HepG2 (cell line): ENCODE measurements around the gene CEP250. TPM values are rescaled to one million over a fixed set of nuclear protein-coding genes. Genes with fewer than 3 reads are reported as not detected.

Experiments used
- AHR ChIP-seq: IDR thresholded peaks from 2 replicates; pipeline ENCODE4 v1.6.1; 2018; ENCODE audit warnings: missing genetic modification reagents, missing compliant biosample characterization
- ATF7 ChIP-seq, 2 experiments: fragments of 450-650 bp in 1 of 2; sonication (generic) in 1 of 2; formaldehyde crosslinking in 1 of 2; IDR thresholded peaks; 2 replicates each; pipeline versions ENCODE4 v1.4.0 to v1.6.1; 2016 to 2020; ENCODE audit warnings: antibody characterized with exemption in 1 of 2, mild to moderate bottlenecking in 1 of 2, missing genetic modification reagents in 1 of 2
- BRCA1 ChIP-seq: sonication (generic); formaldehyde crosslinking; IDR thresholded peaks from 2 replicates; pipeline ENCODE4 v1.4.0; 2020; ENCODE audit warnings: missing genetic modification reagents
- CBFB ChIP-seq: sonication (generic); formaldehyde crosslinking; IDR thresholded peaks from 2 replicates; pipeline ENCODE4 v1.4.0; 2020; ENCODE audit warnings: missing genetic modification reagents
- GPN1 ChIP-seq: sonication (generic); formaldehyde crosslinking; IDR thresholded peaks from 2 replicates; pipeline ENCODE4 v1.5.1; 2020; ENCODE audit warnings: missing genetic modification reagents, borderline replicate concordance
- HDAC6 ChIP-seq: fragments of 200-600 bp; sonication (generic); IDR thresholded peaks from 2 replicates; pipeline ENCODE4 v1.7.0; 2017; ENCODE audit warnings: mild to moderate bottlenecking, antibody characterized with exemption, low read length, low read depth
- MAFG ChIP-seq: sonication (generic); formaldehyde crosslinking; IDR thresholded peaks from 2 replicates; pipeline ENCODE4 v1.5.1; 2020; ENCODE audit warnings: mild to moderate bottlenecking, missing genetic modification reagents
- MAFK ChIP-seq, 2 experiments: IDR thresholded peaks in 1 of 2; conservative IDR thresholded peaks in 1 of 2; 2 replicates each; pipeline ENCODE4 v1.6.1; 2011; ENCODE audit warnings: improper control_type of control experiment in 2 of 2, low read length in 2 of 2
- RCOR2 ChIP-seq: IDR thresholded peaks from 2 replicates; pipeline ENCODE4 v1.6.1; 2016; ENCODE audit warnings: missing biosample characterization, missing genetic modification reagents
- TBX2 ChIP-seq: sonication (generic); formaldehyde crosslinking; IDR thresholded peaks from 2 replicates; pipeline ENCODE4 v1.5.0; 2020; ENCODE audit warnings: missing genetic modification reagents, mild to moderate bottlenecking, borderline replicate concordance
- THYN1 ChIP-seq: sonication (generic); formaldehyde crosslinking; IDR thresholded peaks from 2 replicates; pipeline ENCODE4 v1.8.1; 2023; ENCODE audit warnings: low read depth, mild to moderate bottlenecking, moderate library complexity, missing genetic modification reagents, borderline replicate concordance
- ZBTB20 ChIP-seq: sonication (generic); formaldehyde crosslinking; IDR thresholded peaks from 2 replicates; pipeline ENCODE4 v1.8.1; 2023; ENCODE audit warnings: missing genetic modification reagents, low read depth, mild to moderate bottlenecking, borderline replicate concordance
- ZBTB8A ChIP-seq: sonication (generic); formaldehyde crosslinking; IDR thresholded peaks from 2 replicates; pipeline ENCODE4 v1.4.0; 2020; ENCODE audit warnings: mild to moderate bottlenecking, low read depth, missing genetic modification reagents, borderline replicate concordance
- ZNF136 ChIP-seq: sonication (generic); formaldehyde crosslinking; IDR thresholded peaks from 2 replicates; pipeline ENCODE4 v1.8.1; 2022; ENCODE audit warnings: low read depth, mild to moderate bottlenecking, moderate library complexity, missing genetic modification reagents
- ZNF180 ChIP-seq: sonication (generic); formaldehyde crosslinking; IDR thresholded peaks from 2 replicates; pipeline ENCODE4 v1.4.0; 2020; ENCODE audit warnings: low read depth, missing genetic modification reagents, borderline replicate concordance
- ZNF292 ChIP-seq: sonication (generic); formaldehyde crosslinking; IDR thresholded peaks from 2 replicates; pipeline ENCODE4 v1.8.1; 2022; ENCODE audit warnings: mild to moderate bottlenecking, low read depth, missing genetic modification reagents, borderline replicate concordance
- ZNF790 ChIP-seq: sonication (generic); formaldehyde crosslinking; IDR thresholded peaks from 2 replicates; pipeline ENCODE4 v1.8.0; 2022; ENCODE audit warnings: missing genetic modification reagents, mild to moderate bottlenecking, borderline replicate concordance
- ZNF792 ChIP-seq: IDR thresholded peaks from 2 replicates; pipeline ENCODE4 v1.6.1; 2016
- ZNF841 ChIP-seq: sonication (generic); formaldehyde crosslinking; IDR thresholded peaks from 2 replicates; pipeline ENCODE4 v1.8.1; 2023; ENCODE audit warnings: missing genetic modification reagents, borderline replicate concordance
- polyA plus RNA-seq, 8 experiments: library from polyadenylated mRNA; depleted of rRNA in 3 of 8; stranded (reverse) in 7 of 8; unstranded in 1 of 8; fragments of >200 nt; fragmentation: Illumina TruSeq in 4 of 8; extraction: Trizol in 4 of 8; gene quantifications; 2 replicates each; pipeline versions ENCODE4 v1.2.1 to v1.2.3, GENCODE V29; 2011 to 2016; ENCODE audit warnings: low read depth in 4 of 8, missing spikeins in 1 of 8, mixed read lengths in 1 of 8; ENCODE audit not compliant: insufficient read depth in 1 of 8
- total RNA-seq, 5 experiments: library from RNA; depleted of rRNA; stranded (reverse); fragments of >200 nt; fragmentation: Illumina TruSeq; extraction: Trizol; gene quantifications; 2 replicates each; pipeline ENCODE4 v1.2.3, GENCODE V29; 2016; ENCODE audit warnings: low read depth in 1 of 5
- TF ChIP-seq, protein P1 (sequence below): sonication (generic); formaldehyde crosslinking; IDR thresholded peaks from 2 replicates; pipeline ENCODE4 v1.8.1; 2022; ENCODE audit warnings: mild to moderate bottlenecking, missing genetic modification reagents
- TF ChIP-seq, protein P2 (sequence below): sonication (generic); formaldehyde crosslinking; conservative IDR thresholded peaks from 2 replicates; pipeline ENCODE4 v1.8.0; 2022; ENCODE audit warnings: missing genetic modification reagents
- TF ChIP-seq, protein P3 (sequence below): sonication (generic); formaldehyde crosslinking; IDR thresholded peaks from 2 replicates; pipeline ENCODE4 v1.4.0; 2020; ENCODE audit warnings: missing genetic modification reagents, borderline replicate concordance

Gene CEP250
- total and polyA plus RNA-seq, 2 of the 13 experiments (the other 11 are each of a cell fraction or from before 2014, with no cell fraction given): 28.8 to 55.3 TPM

DNA sequence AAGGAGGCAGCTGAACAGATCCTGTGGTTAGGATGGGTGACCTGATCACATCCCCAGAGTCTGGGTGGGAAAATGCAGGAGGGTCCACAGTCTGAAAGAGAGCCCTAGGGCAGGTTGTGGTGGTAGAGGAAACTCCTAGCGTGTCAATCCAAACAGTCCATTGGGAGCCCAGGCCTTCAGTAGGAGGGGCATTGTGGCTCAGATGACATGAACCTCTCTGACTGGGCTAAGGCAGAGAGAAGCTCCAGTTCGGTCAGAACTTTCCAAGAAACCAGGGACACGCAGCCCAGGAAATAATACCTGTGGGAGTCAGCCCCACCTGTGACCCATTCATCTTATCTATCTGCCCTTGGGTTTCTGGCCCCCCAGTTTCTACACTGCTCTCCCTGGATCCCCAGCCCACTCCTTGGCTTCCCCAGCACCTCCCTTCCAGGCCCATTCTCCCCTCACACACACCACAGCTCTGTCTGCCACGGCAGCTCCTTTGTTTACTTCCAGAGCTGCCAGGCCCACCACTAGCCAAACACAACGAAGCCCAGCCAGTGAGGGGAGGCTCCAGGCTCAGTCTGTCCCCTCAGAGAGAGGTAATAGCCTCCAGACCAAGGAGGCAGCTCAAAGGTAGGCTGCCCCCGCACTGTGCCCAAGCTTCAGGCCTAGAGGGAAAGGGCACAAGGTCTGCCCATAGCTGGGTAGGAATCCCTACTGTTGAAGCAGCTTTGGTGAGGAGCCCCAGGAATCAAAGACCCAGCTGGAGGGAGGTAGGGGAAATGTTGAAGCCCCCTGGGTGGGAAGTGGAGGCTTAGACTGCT is 23.6 kb upstream of the CEP250 start (continued):
- TF ChIP-seq ZNF136 (CRISPR knock-in tag): no peak
- 0 out of 2 replicates have a peak, but pooled peaks have one; percentile 10 for TF ChIP-seq ZNF792 (CRISPR knock-in tag)
- no peak for TF ChIP-seq HDAC6
- TF ChIP-seq ZNF180 (CRISPR knock-in tag): no peak
- no peak for TF ChIP-seq BRCA1 (CRISPR knock-in tag)
- TF ChIP-seq ZNF292 (CRISPR knock-in tag): peak; percentile 92; the same call in 1 of the 2 replicates
- TF ChIP-seq ATF7 (IDR thresholded peaks at IDR 0.05): no peak
- TF ChIP-seq ATF7 (CRISPR knock-in tag; IDR thresholded peaks at IDR 0.05): no peak
- no peak for TF ChIP-seq ZNF841 (CRISPR knock-in tag)
- no peak for TF ChIP-seq GPN1 (CRISPR knock-in tag)
- TF ChIP-seq, protein P1, sequence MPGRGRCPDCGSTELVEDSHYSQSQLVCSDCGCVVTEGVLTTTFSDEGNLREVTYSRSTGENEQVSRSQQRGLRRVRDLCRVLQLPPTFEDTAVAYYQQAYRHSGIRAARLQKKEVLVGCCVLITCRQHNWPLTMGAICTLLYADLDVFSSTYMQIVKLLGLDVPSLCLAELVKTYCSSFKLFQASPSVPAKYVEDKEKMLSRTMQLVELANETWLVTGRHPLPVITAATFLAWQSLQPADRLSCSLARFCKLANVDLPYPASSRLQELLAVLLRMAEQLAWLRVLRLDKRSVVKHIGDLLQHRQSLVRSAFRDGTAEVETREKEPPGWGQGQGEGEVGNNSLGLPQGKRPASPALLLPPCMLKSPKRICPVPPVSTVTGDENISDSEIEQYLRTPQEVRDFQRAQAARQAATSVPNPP: no peak
- TF ChIP-seq TBX2 (CRISPR knock-in tag): no peak; the same call in 1 of the 2 replicates
- no peak for TF ChIP-seq ZBTB8A (CRISPR knock-in tag)
- no peak for TF ChIP-seq ZBTB20 (CRISPR knock-in tag)
- TF ChIP-seq, protein P2, sequence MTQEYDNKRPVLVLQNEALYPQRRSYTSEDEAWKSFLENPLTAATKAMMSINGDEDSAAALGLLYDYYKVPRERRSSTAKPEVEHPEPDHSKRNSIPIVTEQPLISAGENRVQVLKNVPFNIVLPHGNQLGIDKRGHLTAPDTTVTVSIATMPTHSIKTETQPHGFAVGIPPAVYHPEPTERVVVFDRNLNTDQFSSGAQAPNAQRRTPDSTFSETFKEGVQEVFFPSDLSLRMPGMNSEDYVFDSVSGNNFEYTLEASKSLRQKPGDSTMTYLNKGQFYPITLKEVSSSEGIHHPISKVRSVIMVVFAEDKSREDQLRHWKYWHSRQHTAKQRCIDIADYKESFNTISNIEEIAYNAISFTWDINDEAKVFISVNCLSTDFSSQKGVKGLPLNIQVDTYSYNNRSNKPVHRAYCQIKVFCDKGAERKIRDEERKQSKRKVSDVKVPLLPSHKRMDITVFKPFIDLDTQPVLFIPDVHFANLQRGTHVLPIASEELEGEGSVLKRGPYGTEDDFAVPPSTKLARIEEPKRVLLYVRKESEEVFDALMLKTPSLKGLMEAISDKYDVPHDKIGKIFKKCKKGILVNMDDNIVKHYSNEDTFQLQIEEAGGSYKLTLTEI (CRISPR knock-in tag): no peak
- TF ChIP-seq MAFK (conservative IDR thresholded peaks at IDR 0.05 in 1 of 2, IDR thresholded peaks at IDR 0.05 in 1 of 2; ENCODE audit: low read length in 2 of 2): no peak
- TF ChIP-seq ZNF790 (CRISPR knock-in tag): no peak
- TF ChIP-seq, protein P3, sequence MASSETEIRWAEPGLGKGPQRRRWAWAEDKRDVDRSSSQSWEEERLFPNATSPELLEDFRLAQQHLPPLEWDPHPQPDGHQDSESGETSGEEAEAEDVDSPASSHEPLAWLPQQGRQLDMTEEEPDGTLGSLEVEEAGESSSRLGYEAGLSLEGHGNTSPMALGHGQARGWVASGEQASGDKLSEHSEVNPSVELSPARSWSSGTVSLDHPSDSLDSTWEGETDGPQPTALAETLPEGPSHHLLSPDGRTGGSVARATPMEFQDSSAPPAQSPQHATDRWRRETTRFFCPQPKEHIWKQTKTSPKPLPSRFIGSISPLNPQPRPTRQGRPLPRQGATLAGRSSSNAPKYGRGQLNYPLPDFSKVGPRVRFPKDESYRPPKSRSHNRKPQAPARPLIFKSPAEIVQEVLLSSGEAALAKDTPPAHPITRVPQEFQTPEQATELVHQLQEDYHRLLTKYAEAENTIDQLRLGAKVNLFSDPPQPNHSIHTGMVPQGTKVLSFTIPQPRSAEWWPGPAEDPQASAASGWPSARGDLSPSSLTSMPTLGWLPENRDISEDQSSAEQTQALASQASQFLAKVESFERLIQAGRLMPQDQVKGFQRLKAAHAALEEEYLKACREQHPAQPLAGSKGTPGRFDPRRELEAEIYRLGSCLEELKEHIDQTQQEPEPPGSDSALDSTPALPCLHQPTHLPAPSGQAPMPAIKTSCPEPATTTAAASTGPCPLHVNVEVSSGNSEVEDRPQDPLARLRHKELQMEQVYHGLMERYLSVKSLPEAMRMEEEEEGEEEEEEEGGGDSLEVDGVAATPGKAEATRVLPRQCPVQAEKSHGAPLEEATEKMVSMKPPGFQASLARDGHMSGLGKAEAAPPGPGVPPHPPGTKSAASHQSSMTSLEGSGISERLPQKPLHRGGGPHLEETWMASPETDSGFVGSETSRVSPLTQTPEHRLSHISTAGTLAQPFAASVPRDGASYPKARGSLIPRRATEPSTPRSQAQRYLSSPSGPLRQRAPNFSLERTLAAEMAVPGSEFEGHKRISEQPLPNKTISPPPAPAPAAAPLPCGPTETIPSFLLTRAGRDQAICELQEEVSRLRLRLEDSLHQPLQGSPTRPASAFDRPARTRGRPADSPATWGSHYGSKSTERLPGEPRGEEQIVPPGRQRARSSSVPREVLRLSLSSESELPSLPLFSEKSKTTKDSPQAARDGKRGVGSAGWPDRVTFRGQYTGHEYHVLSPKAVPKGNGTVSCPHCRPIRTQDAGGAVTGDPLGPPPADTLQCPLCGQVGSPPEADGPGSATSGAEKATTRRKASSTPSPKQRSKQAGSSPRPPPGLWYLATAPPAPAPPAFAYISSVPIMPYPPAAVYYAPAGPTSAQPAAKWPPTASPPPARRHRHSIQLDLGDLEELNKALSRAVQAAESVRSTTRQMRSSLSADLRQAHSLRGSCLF (CRISPR knock-in tag): no peak
- TF ChIP-seq CBFB (CRISPR knock-in tag): no peak
- TF ChIP-seq THYN1 (CRISPR knock-in tag): no peak
- TF ChIP-seq AHR (CRISPR knock-in tag): no peak
- no peak; the same call in 1 of the 2 replicates for TF ChIP-seq RCOR2
- no peak for TF ChIP-seq MAFG
